Karpas-422 (cell line): Measurements from ENCODE around the gene PANK1. TPM values are rescaled to one million over a fixed set of nuclear protein-coding genes. Genes with fewer than 3 reads are reported as not detected.

ENCODE experiments used
- DNase-seq: peaks from one replicate; pipeline ENCODE4 v3.0.0-alpha.2; 2015
- H2AFZ ChIP-seq: fragments of 200-600 bp; sonication (generic); 2 replicates; pipeline ENCODE4 v1.6.1; 2014; ENCODE audit warnings: antibody characterized with exemption, low read length, mixed read lengths
- H3K27ac ChIP-seq: fragments of 200-600 bp; sonication (generic); 2 replicates; pipeline ENCODE4 v1.5.1; 2014; ENCODE audit warnings: mild to moderate bottlenecking, low read length, moderate library complexity
- H3K27me3 ChIP-seq: fragments of 200-600 bp; sonication (generic); 2 replicates; pipeline ENCODE4 v1.6.1; 2014; ENCODE audit warnings: low read length, mixed read lengths
- H3K36me3 ChIP-seq: fragments of 200-600 bp; sonication (generic); 2 replicates; pipeline ENCODE4 v1.6.1; 2014; ENCODE audit warnings: low read length, mixed read lengths; ENCODE audit not compliant: insufficient read depth
- H3K4me1 ChIP-seq: fragments of 200-600 bp; sonication (generic); 2 replicates; pipeline ENCODE4 v1.6.1; 2014; ENCODE audit warnings: mild to moderate bottlenecking, low read length, mixed read lengths
- H3K4me2 ChIP-seq: fragments of 200-600 bp; sonication (generic); 2 replicates; pipeline ENCODE4 v1.6.1; 2014; ENCODE audit warnings: low read length, low read depth, mild to moderate bottlenecking; ENCODE audit not compliant: poor library complexity, severe bottlenecking
- H3K4me3 ChIP-seq: fragments of 200-600 bp; sonication (generic); 2 replicates; pipeline ENCODE4 v1.5.1; 2014; ENCODE audit warnings: mild to moderate bottlenecking, antibody characterized with exemption, low read length, mixed read lengths
- H3K79me2 ChIP-seq: fragments of 200-600 bp; sonication (generic); 2 replicates; pipeline ENCODE4 v1.6.1; 2014; ENCODE audit warnings: mild to moderate bottlenecking, low read length, mixed read lengths
- H3K9ac ChIP-seq: fragments of 200-600 bp; sonication (generic); 2 replicates; pipeline ENCODE4 v1.6.0; 2014; ENCODE audit warnings: low read length
- H3K9me2 ChIP-seq: fragments of 200-600 bp; sonication (generic), shearing (Covaris generic); replicated peaks from 2 replicates; pipeline ENCODE4 v1.6.0; 2014; ENCODE audit warnings: mild to moderate bottlenecking, low read length, moderate library complexity; ENCODE audit not compliant: insufficient read depth
- H3K9me3 ChIP-seq: fragments of 300-700, 200-600 bp; sonication (generic); 2 replicates; pipeline ENCODE4 v1.6.1; 2014; ENCODE audit warnings: low read length, mixed read lengths
- H4K20me1 ChIP-seq: fragments of 200-600 bp; sonication (generic); 2 replicates; pipeline ENCODE4 v1.6.1; 2014; ENCODE audit warnings: mild to moderate bottlenecking, antibody characterized with exemption, low read length, low read depth; ENCODE audit not compliant: insufficient read depth
- total RNA-seq: library from RNA; depleted of rRNA; stranded (reverse); fragments of >200 nt; shearing (Covaris generic); gene quantifications from 2 replicates; pipeline ENCODE4 v1.2.3, GENCODE V29; 2014; ENCODE audit warnings: low replicate concordance

PANK1 gene
- total RNA-seq, 1 experiment from 2014 or later, result 8.1 TPM

- H3K27ac ChIP-seq, result no peak overlapping the region
- no peaks in the 10 kb centered on the region for H3K79me2 ChIP-seq
- H3K9me3 ChIP-seq, result no peaks in the 10 kb centered on the region
- no peaks in the 10 kb centered on the region for H3K27me3 ChIP-seq
- H3K36me3 ChIP-seq, result no peaks in the 10 kb centered on the region
- no peak for DNase-seq
- H3K9me2 ChIP-seq, result no peaks in the 10 kb centered on the region
- no peak overlapping the region for H3K4me2 ChIP-seq
- no peak overlapping the region for H3K4me3 ChIP-seq
- no peak overlapping the region for H3K9ac ChIP-seq
- H4K20me1 ChIP-seq, result no peaks in the 10 kb centered on the region
- no peak overlapping the region for H2AFZ ChIP-seq
- H3K4me1 ChIP-seq, result no peaks in the 10 kb centered on the region
These were observed 69.0 kb downstream of the PANK1 start for GRCh38 chr10:89576022-89576421.

- Histone ChIP-seq H3K4me1 (no peaks in the 10 kb centered on the region), H4K20me1 (no peaks in the 10 kb centered on the region), H3K9me2 (no peaks in the 10 kb centered on the region), H3K4me2 (no peak overlapping the region), H3K36me3 (no peaks in the 10 kb centered on the region), H3K9ac (no peak overlapping the region), H2AFZ (no peak overlapping the region), H3K9me3 (no peaks in the 10 kb centered on the region), H3K79me2 (no peaks in the 10 kb centered on the region), H3K27me3 (no peaks in the 10 kb centered on the region), H3K4me3 (no peak overlapping the region), H3K27ac (no peak overlapping the region)
- DNase-seq, result no peak
These were observed 70.0 kb downstream of the PANK1 start for GRCh38 chr10:89575031-89575430.

GRCh38 chr10:89574368-89574767, 70.7 kb downstream of the PANK1 start:
- Histone ChIP-seq H3K9ac (no peak overlapping the region), H2AFZ (no peak overlapping the region), H3K9me2 (no peaks in the 10 kb centered on the region), H3K4me2 (no peak overlapping the region), H3K27me3 (no peaks in the 10 kb centered on the region), H3K79me2 (no peaks in the 10 kb centered on the region), H4K20me1 (no peaks in the 10 kb centered on the region), H3K27ac (no peak overlapping the region), H3K36me3 (no peaks in the 10 kb centered on the region), H3K4me1 (no peaks in the 10 kb centered on the region), H3K9me3 (no peaks in the 10 kb centered on the region), H3K4me3 (no peak overlapping the region)
- no peak for DNase-seq

GRCh38 chr10:89567576-89568245, 77.3 kb downstream of the PANK1 start:
- Histone ChIP-seq H4K20me1 (no peaks in the 10 kb centered on the region), H3K27ac (no peak overlapping the region), H3K9ac (no peak overlapping the region), H3K79me2 (no peaks in the 10 kb centered on the region), H2AFZ (no peak overlapping the region), H3K9me2 (no peaks in the 10 kb centered on the region), H3K9me3 (no peaks in the 10 kb centered on the region), H3K27me3 (no peaks in the 10 kb centered on the region), H3K4me1 (no peaks in the 10 kb centered on the region), H3K36me3 (no peaks in the 10 kb centered on the region), H3K4me3 (no peak overlapping the region), H3K4me2 (no peak overlapping the region)
- DNase-seq, result no peak

- no peaks in the 10 kb centered on the region for H3K36me3 ChIP-seq
- no peak for DNase-seq
These were observed 78.0 kb downstream of the PANK1 start for GRCh38 chr10:89566992-89567391.

GRCh38 chr10:89566095-89566950, 78.7 kb downstream of the PANK1 start:
- Histone ChIP-seq H3K4me3 (no peak overlapping the region), H3K36me3 (no peaks in the 10 kb centered on the region), H3K27ac (no peak overlapping the region)

More at GRCh38 chr10:89566992-89567391, 78.0 kb downstream of the PANK1 start:
- H3K9me2 ChIP-seq, result no peaks in the 10 kb centered on the region
- H3K27me3 ChIP-seq, result no peaks in the 10 kb centered on the region
- no peak overlapping the region for H3K27ac ChIP-seq
- no peak overlapping the region for H2AFZ ChIP-seq
- H3K4me3 ChIP-seq, result no peak overlapping the region
- H3K9ac ChIP-seq, result no peak overlapping the region
- H3K79me2 ChIP-seq, result no peaks in the 10 kb centered on the region
- no peaks in the 10 kb centered on the region for H4K20me1 ChIP-seq
- no peaks in the 10 kb centered on the region for H3K4me1 ChIP-seq
- H3K4me2 ChIP-seq, result no peak overlapping the region
- H3K9me3 ChIP-seq, result no peaks in the 10 kb centered on the region

GRCh38 chr10:89565180-89565579, 79.9 kb downstream of the PANK1 start:
- no peaks in the 10 kb centered on the region for H3K36me3 ChIP-seq
- no peaks in the 10 kb centered on the region for H3K9me2 ChIP-seq

More at GRCh38 chr10:89566095-89566950, 78.7 kb downstream of the PANK1 start:
- no peaks in the 10 kb centered on the region for H4K20me1 ChIP-seq
- no peaks in the 10 kb centered on the region for H3K79me2 ChIP-seq
- no peak overlapping the region for H2AFZ ChIP-seq
- no peaks in the 10 kb centered on the region for H3K9me2 ChIP-seq
- no peak overlapping the region for H3K4me2 ChIP-seq
- H3K4me1 ChIP-seq, result no peaks in the 10 kb centered on the region
- no peaks in the 10 kb centered on the region for H3K27me3 ChIP-seq
- H3K9ac ChIP-seq, result no peak overlapping the region
- no peaks in the 10 kb centered on the region for H3K9me3 ChIP-seq
- DNase-seq, result no peak

GRCh38 chr10:89563861-89564478, 81.1 kb downstream of the PANK1 start:
- H3K27ac ChIP-seq, result no peak overlapping the region
- no peaks in the 10 kb centered on the region for H3K36me3 ChIP-seq
- DNase-seq, result peak; percentile 63

More at GRCh38 chr10:89565180-89565579, 79.9 kb downstream of the PANK1 start:
- Histone ChIP-seq H3K27me3 (no peaks in the 10 kb centered on the region), H4K20me1 (no peaks in the 10 kb centered on the region), H3K4me3 (no peak overlapping the region), H3K27ac (no peak overlapping the region), H3K9me3 (no peaks in the 10 kb centered on the region), H3K4me1 (no peaks in the 10 kb centered on the region), H3K4me2 (no peak overlapping the region), H2AFZ (no peak overlapping the region), H3K79me2 (no peaks in the 10 kb centered on the region), H3K9ac (no peak overlapping the region)
- DNase-seq, result no peak

More at GRCh38 chr10:89563861-89564478, 81.1 kb downstream of the PANK1 start:
- Histone ChIP-seq H4K20me1 (no peaks in the 10 kb centered on the region), H3K9me3 (no peaks in the 10 kb centered on the region), H3K4me3 (no peak overlapping the region), H3K27me3 (no peaks in the 10 kb centered on the region), H3K4me1 (no peaks in the 10 kb centered on the region), H3K4me2 (no peak overlapping the region), H3K79me2 (no peaks in the 10 kb centered on the region), H3K9ac (no peak overlapping the region), H2AFZ (no peak overlapping the region), H3K9me2 (no peaks in the 10 kb centered on the region)
